Measurements from ENCODE around the gene UBE2E2. TPM values are rescaled to one million over a fixed set of nuclear protein-coding genes. Genes with fewer than 3 reads are reported as not detected.

Gene UBE2E2
- total and polyA plus RNA-seq, 2 experiments from 2014 or later: 29.0 to 75.4 TPM

- WGBS, 2 experiments (ENCODE audit: low coverage in 1 of 2, low lambda C conversion rate in 2 of 2, missing lambda C conversion rate in 2 of 2): 94 to 100% methylated on average over 1 of the region's 1 CpG
- TF ChIP-seq EZH2phosphoT487 (IDR thresholded peaks at IDR 0.05; ENCODE audit: insufficient read depth, low read depth): no peak
- TF ChIP-seq EZH2 (IDR thresholded peaks at IDR 0.05; ENCODE audit: insufficient read depth, poor library complexity, severe bottlenecking): no peak
- no peaks in the 10 kb centered on the region for H3F3A ChIP-seq (ENCODE audit: insufficient read depth)
- H3K4me1 ChIP-seq (ENCODE audit: insufficient read depth): peaks cover 6% of the 10 kb centered on the region; the same call in 1 of the 2 replicates
- DNase-seq: no peak
- no peak overlapping the region for H3K4me2 ChIP-seq (ENCODE audit: unreplicated experiment)
- H3K9ac ChIP-seq: no peak overlapping the region
- no peaks in the 10 kb centered on the region for H3K27me3 ChIP-seq (replicated peaks; ENCODE audit: insufficient read depth)
- in situ Hi-C loops (cut with MboI): no loop called here
- no peaks in the 10 kb centered on the region; the same call in 1 of the 2 replicates for H3K9me2 ChIP-seq (ENCODE audit: insufficient read depth)
- no peaks in the 10 kb centered on the region for H3K36me3 ChIP-seq (ENCODE audit: low read depth)
- H3K9me3 ChIP-seq (ENCODE audit: low read depth): no peaks in the 10 kb centered on the region
- H3K27ac ChIP-seq: no peak overlapping the region
- no peaks in the 10 kb centered on the region for H4K20me1 ChIP-seq (ENCODE audit: insufficient read depth)
- H3K4me3 ChIP-seq: no peak overlapping the region
- H3K79me2 ChIP-seq (ENCODE audit: insufficient read depth): peaks cover 94% of the 10 kb centered on the region
- H2AFZ ChIP-seq: no peak overlapping the region
Observed at GRCh38 chr3:23235264-23235663, 32.1 kb downstream of the UBE2E2 start.

- H3K4me3 ChIP-seq: no peak overlapping the region
- H3K36me3 ChIP-seq (ENCODE audit: low read depth): no peaks in the 10 kb centered on the region
- H3K4me1 ChIP-seq (ENCODE audit: insufficient read depth): peaks cover 5% of the 10 kb centered on the region; the same call in 1 of the 2 replicates
- no peaks in the 10 kb centered on the region; the same call in 1 of the 2 replicates for H3K9me2 ChIP-seq (ENCODE audit: insufficient read depth)
- 82 to 86% methylated on average over 6 of the region's 6 CpGs for WGBS, 2 experiments (ENCODE audit: low coverage in 1 of 2, low lambda C conversion rate in 2 of 2, missing lambda C conversion rate in 2 of 2)
- H3F3A ChIP-seq (ENCODE audit: insufficient read depth): no peaks in the 10 kb centered on the region
- no peak overlapping the region for H3K27ac ChIP-seq
- no peak for DNase-seq
- H3K9me3 ChIP-seq (ENCODE audit: low read depth): no peaks in the 10 kb centered on the region
- no peaks in the 10 kb centered on the region for H3K27me3 ChIP-seq (replicated peaks; ENCODE audit: insufficient read depth)
- no peaks in the 10 kb centered on the region for H4K20me1 ChIP-seq (ENCODE audit: insufficient read depth)
- no peak for TF ChIP-seq EZH2phosphoT487 (IDR thresholded peaks at IDR 0.05; ENCODE audit: insufficient read depth, low read depth)
- H3K79me2 ChIP-seq (ENCODE audit: insufficient read depth): peaks cover 92% of the 10 kb centered on the region
- H3K9ac ChIP-seq: no peak overlapping the region
- no peak overlapping the region for H3K4me2 ChIP-seq (ENCODE audit: unreplicated experiment)
- in situ Hi-C loops (cut with MboI): no loop called here
- no peak overlapping the region for H2AFZ ChIP-seq
Observed at GRCh38 chr3:23236890-23237289, 33.8 kb downstream of the UBE2E2 start.

- DNase-seq: no peak
- 96 to 97% methylated on average over 2 of the region's 2 CpGs for WGBS, 2 experiments (ENCODE audit: low coverage in 1 of 2, low lambda C conversion rate in 2 of 2, missing lambda C conversion rate in 2 of 2)
- H3K4me3 ChIP-seq: no peak overlapping the region
- in situ Hi-C loops (cut with MboI): no loop called here
- peaks cover 92% of the 10 kb centered on the region for H3K79me2 ChIP-seq (ENCODE audit: insufficient read depth)
- no peaks in the 10 kb centered on the region for H3K27me3 ChIP-seq (replicated peaks; ENCODE audit: insufficient read depth)
- H3K9ac ChIP-seq: no peak overlapping the region
- no peaks in the 10 kb centered on the region; the same call in 1 of the 2 replicates for H3K9me2 ChIP-seq (ENCODE audit: insufficient read depth)
- no peak overlapping the region for H3K27ac ChIP-seq
- no peaks in the 10 kb centered on the region for H3K36me3 ChIP-seq (ENCODE audit: low read depth)
- TF ChIP-seq EZH2phosphoT487 (IDR thresholded peaks at IDR 0.05; ENCODE audit: insufficient read depth, low read depth): no peak
- TF ChIP-seq EZH2 (IDR thresholded peaks at IDR 0.05; ENCODE audit: insufficient read depth, poor library complexity, severe bottlenecking): no peak
- no peak overlapping the region for H2AFZ ChIP-seq
- H4K20me1 ChIP-seq (ENCODE audit: insufficient read depth): no peaks in the 10 kb centered on the region
- no peaks in the 10 kb centered on the region for H3K4me1 ChIP-seq (ENCODE audit: insufficient read depth)
- no peak overlapping the region for H3K4me2 ChIP-seq (ENCODE audit: unreplicated experiment)
- H3K9me3 ChIP-seq (ENCODE audit: low read depth): no peaks in the 10 kb centered on the region
- H3F3A ChIP-seq (ENCODE audit: insufficient read depth): no peaks in the 10 kb centered on the region
Observed at GRCh38 chr3:23238156-23238555, 35.0 kb downstream of the UBE2E2 start.

- Histone ChIP-seq H3F3A (ENCODE audit: insufficient read depth) (no peaks in the 10 kb centered on the region), H3K79me2 (ENCODE audit: insufficient read depth) (peaks cover 94% of the 10 kb centered on the region), H3K27ac (no peak overlapping the region), H3K4me1 (ENCODE audit: insufficient read depth) (no peaks in the 10 kb centered on the region), H4K20me1 (ENCODE audit: insufficient read depth) (no peaks in the 10 kb centered on the region), H3K36me3 (ENCODE audit: low read depth) (no peaks in the 10 kb centered on the region), H3K4me2 (ENCODE audit: unreplicated experiment) (no peak overlapping the region), H3K9me3 (ENCODE audit: low read depth) (no peaks in the 10 kb centered on the region), H3K27me3 (replicated peaks; ENCODE audit: insufficient read depth) (no peaks in the 10 kb centered on the region), H3K9ac (no peak overlapping the region), H2AFZ (no peak overlapping the region), H3K4me3 (no peak overlapping the region), H3K9me2 (ENCODE audit: insufficient read depth) (no peaks in the 10 kb centered on the region; the same call in 1 of the 2 replicates)
- no peak for TF ChIP-seq EZH2 (IDR thresholded peaks at IDR 0.05; ENCODE audit: insufficient read depth, poor library complexity, severe bottlenecking)
- no peak for TF ChIP-seq EZH2phosphoT487 (IDR thresholded peaks at IDR 0.05; ENCODE audit: insufficient read depth, low read depth)
- in situ Hi-C loops (cut with MboI): no loop called here
- 89 to 91% methylated on average over 4 of the region's 4 CpGs for WGBS, 2 experiments (ENCODE audit: low coverage in 1 of 2, low lambda C conversion rate in 2 of 2, missing lambda C conversion rate in 2 of 2)
- no peak for DNase-seq
Observed at GRCh38 chr3:23238578-23238977, 35.5 kb downstream of the UBE2E2 start.
